Fibroblast of lung (primary cell): ENCODE results near the gene DAPK1. TPM values are rescaled to one million over a fixed set of nuclear protein-coding genes. Genes with fewer than 3 reads are reported as not detected.

Experiments
- DNase-seq, 2 donors: peaks; one replicate each; pipeline versions ENCODE4 v3.0.0 to v3.0.0-alpha.2; 2010; ENCODE audit warnings: low read depth in 2 of 2
- H2AFZ ChIP-seq: 2 replicates; pipeline ENCODE4 v1.5.1; 2012; ENCODE audit warnings: low read length, control low read depth, inconsistent platforms
- H3K27ac ChIP-seq: 2 replicates; pipeline ENCODE4 v1.5.1; 2011; ENCODE audit warnings: low read length, control low read depth; ENCODE audit not compliant: insufficient read depth
- H3K27me3 ChIP-seq: 2 replicates; pipeline ENCODE4 v1.5.1; 2011; ENCODE audit warnings: mild to moderate bottlenecking, low read length; ENCODE audit not compliant: control insufficient read depth, insufficient read depth
- H3K36me3 ChIP-seq: 2 replicates; pipeline ENCODE4 v1.5.1; 2011; ENCODE audit warnings: low read length; ENCODE audit not compliant: control insufficient read depth, insufficient read depth
- H3K4me1 ChIP-seq: 2 replicates; pipeline ENCODE4 v1.5.1; 2011; ENCODE audit warnings: low read length; ENCODE audit not compliant: control insufficient read depth, insufficient read depth; ENCODE audit errors: extremely low read depth
- H3K4me2 ChIP-seq: 2 replicates; pipeline ENCODE4 v1.5.1; 2011; ENCODE audit warnings: low read length, control low read depth; ENCODE audit not compliant: insufficient read depth; ENCODE audit errors: extremely low read depth
- H3K4me3 ChIP-seq, 4 experiments: fragments of 200-600 bp in 1 of 4; sonication (generic) in 1 of 4; replicated peaks in 1 of 4; 2 replicates each; pipeline ENCODE4 v1.5.1; 2011 to 2016; ENCODE audit warnings: low read length in 4 of 4, low read depth in 3 of 4, mild to moderate bottlenecking in 3 of 4, control low read depth in 2 of 4, inconsistent platforms in 1 of 4, mixed read lengths in 1 of 4; ENCODE audit not compliant: insufficient read depth in 1 of 4; ENCODE audit errors: control extremely low read depth in 1 of 4
- H3K79me2 ChIP-seq: 2 replicates; pipeline ENCODE4 v1.5.1; 2012; ENCODE audit warnings: mild to moderate bottlenecking, low read length, inconsistent platforms; ENCODE audit not compliant: control insufficient read depth, insufficient read depth
- H3K9ac ChIP-seq: 2 replicates; pipeline ENCODE4 v1.5.1; 2011; ENCODE audit warnings: mild to moderate bottlenecking, low read length, control low read depth; ENCODE audit not compliant: insufficient read depth
- H3K9me3 ChIP-seq: 2 replicates; pipeline ENCODE4 v1.5.1; 2012; ENCODE audit warnings: low read depth, low read length; ENCODE audit not compliant: control insufficient read depth, insufficient read depth
- H4K20me1 ChIP-seq: 2 replicates; pipeline ENCODE4 v1.5.1; 2011; ENCODE audit warnings: low read length; ENCODE audit not compliant: control insufficient read depth, insufficient read depth; ENCODE audit errors: extremely low read depth
- EZH2 ChIP-seq: IDR thresholded peaks from 2 replicates; pipeline ENCODE4 v1.5.1; 2012; ENCODE audit warnings: low read length, control low read depth, mild to moderate bottlenecking; ENCODE audit errors: missing control alignments
- polyA plus RNA-seq, 2 donors: library from polyadenylated mRNA; depleted of rRNA in 1 of 2; stranded (reverse) in 1 of 2; unstranded in 1 of 2; fragments of >200 nt; gene quantifications; 2 replicates each; pipeline ENCODE4 v1.2.1, GENCODE V29; 2011 to 2012; ENCODE audit warnings: missing spikeins in 1 of 2
- total RNA-seq: library from RNA; depleted of rRNA; stranded (reverse); fragments of >200 nt; gene quantifications from 2 replicates; pipeline ENCODE4 v1.2.1, GENCODE V29; 2014
- TF ChIP-seq, protein P1 (sequence below), 2 donors: IDR thresholded peaks in 1 of 2; conservative IDR thresholded peaks in 1 of 2; 1 replicate in 1 of 2; 2 replicates in 1 of 2; pipeline ENCODE4 v1.5.1; 2011 to 2012; ENCODE audit warnings: low read length in 2 of 2, control low read depth in 1 of 2, inconsistent platforms in 1 of 2, low read depth in 1 of 2, mild to moderate bottlenecking in 1 of 2

Gene DAPK1
- total and polyA plus RNA-seq, 2 donors (not counting 1 experiment from before 2014, with no cell fraction given) = 1.1 to 15.5 TPM

GRCh38 chr9:87490907-87491306, 6.8 kb upstream of the DAPK1 start:
- H3K9me3 ChIP-seq = no peaks in the 10 kb centered on the region
- no peak for DNase-seq
- no peaks in the 10 kb centered on the region for H3K79me2 ChIP-seq
- H3K4me2 ChIP-seq = no peak overlapping the region
- TF ChIP-seq, protein P1, sequence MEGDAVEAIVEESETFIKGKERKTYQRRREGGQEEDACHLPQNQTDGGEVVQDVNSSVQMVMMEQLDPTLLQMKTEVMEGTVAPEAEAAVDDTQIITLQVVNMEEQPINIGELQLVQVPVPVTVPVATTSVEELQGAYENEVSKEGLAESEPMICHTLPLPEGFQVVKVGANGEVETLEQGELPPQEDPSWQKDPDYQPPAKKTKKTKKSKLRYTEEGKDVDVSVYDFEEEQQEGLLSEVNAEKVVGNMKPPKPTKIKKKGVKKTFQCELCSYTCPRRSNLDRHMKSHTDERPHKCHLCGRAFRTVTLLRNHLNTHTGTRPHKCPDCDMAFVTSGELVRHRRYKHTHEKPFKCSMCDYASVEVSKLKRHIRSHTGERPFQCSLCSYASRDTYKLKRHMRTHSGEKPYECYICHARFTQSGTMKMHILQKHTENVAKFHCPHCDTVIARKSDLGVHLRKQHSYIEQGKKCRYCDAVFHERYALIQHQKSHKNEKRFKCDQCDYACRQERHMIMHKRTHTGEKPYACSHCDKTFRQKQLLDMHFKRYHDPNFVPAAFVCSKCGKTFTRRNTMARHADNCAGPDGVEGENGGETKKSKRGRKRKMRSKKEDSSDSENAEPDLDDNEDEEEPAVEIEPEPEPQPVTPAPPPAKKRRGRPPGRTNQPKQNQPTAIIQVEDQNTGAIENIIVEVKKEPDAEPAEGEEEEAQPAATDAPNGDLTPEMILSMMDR (conservative IDR thresholded peaks at IDR 0.05 in 1 of 2, IDR thresholded peaks at IDR 0.05 in 1 of 2; ENCODE audit: low read depth in 1 of 2, low read length in 2 of 2) = no peak
- no peak for TF ChIP-seq EZH2
- H3K4me1 ChIP-seq = no peaks in the 10 kb centered on the region
- no peak overlapping the region for H3K4me3 ChIP-seq
- H3K36me3 ChIP-seq = no peaks in the 10 kb centered on the region
- H3K9ac ChIP-seq = no peak overlapping the region
- no peaks in the 10 kb centered on the region for H3K27me3 ChIP-seq
- H3K27ac ChIP-seq = no peak overlapping the region
- H2AFZ ChIP-seq = no peak overlapping the region
- H4K20me1 ChIP-seq = no peaks in the 10 kb centered on the region

DNA sequence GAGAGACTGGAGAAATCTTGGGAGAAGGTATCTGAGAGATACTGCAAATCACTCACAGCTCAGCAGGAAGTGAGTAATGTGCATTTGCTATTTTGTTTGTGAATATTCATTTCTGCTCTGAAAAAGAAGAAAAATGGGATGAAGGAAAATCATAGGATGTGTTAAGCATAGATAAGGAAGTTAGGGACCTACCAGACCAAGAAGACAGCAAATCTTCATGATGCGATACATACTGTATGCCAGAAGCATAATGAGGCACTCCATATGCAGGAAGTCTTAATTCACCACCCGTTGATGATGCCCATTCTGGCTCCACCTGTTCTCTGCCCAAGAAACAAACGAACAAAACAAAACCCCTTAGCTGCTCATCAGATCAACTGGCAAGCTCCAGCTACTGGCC, 6.1 kb upstream of the DAPK1 start:
- H2AFZ ChIP-seq = no peak overlapping the region
- H3K79me2 ChIP-seq = no peaks in the 10 kb centered on the region
- H3K27ac ChIP-seq = no peak overlapping the region
- H3K27me3 ChIP-seq = no peaks in the 10 kb centered on the region
- H3K4me3 ChIP-seq = no peak overlapping the region
- no peaks in the 10 kb centered on the region for H3K36me3 ChIP-seq
- H3K9ac ChIP-seq = no peak overlapping the region
- H3K4me1 ChIP-seq = no peaks in the 10 kb centered on the region
- H4K20me1 ChIP-seq = no peaks in the 10 kb centered on the region
- H3K9me3 ChIP-seq = no peaks in the 10 kb centered on the region
- no peak overlapping the region for H3K4me2 ChIP-seq
- no peak for DNase-seq
- TF ChIP-seq EZH2 = no peak
- TF ChIP-seq, protein P1 (conservative IDR thresholded peaks at IDR 0.05 in 1 of 2, IDR thresholded peaks at IDR 0.05 in 1 of 2; ENCODE audit: low read depth in 1 of 2, low read length in 2 of 2) = no peak

DNA sequence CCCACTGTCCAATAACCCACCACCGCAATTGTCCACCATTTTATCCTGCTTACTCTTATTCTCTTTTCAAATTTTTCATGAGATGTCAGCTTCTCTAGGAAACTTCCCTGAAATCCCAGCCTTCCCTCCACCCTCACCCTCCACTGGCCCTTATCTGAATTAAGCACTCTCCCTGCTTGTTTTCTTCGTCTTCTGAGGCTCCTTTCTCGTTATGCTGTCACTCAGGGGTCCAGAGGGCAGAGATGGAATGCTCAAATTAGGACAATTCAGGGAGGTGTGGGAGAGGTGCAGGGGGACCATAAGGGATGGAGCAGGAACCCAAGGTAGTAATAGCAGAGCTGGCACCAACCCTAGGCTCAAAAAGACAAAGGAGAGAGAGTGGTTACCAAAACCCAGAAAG, 5.0 kb upstream of the DAPK1 start:
- DNase-seq = no peak
- H3K27me3 ChIP-seq = no peaks in the 10 kb centered on the region
- H3K79me2 ChIP-seq = no peaks in the 10 kb centered on the region
- H2AFZ ChIP-seq = no peak overlapping the region
- no peak overlapping the region for H3K9ac ChIP-seq
- no peak for TF ChIP-seq EZH2
- TF ChIP-seq, protein P1 (conservative IDR thresholded peaks at IDR 0.05 in 1 of 2, IDR thresholded peaks at IDR 0.05 in 1 of 2; ENCODE audit: low read depth in 1 of 2, low read length in 2 of 2) = no peak
- no peaks in the 10 kb centered on the region for H3K4me1 ChIP-seq
- H3K4me3 ChIP-seq = no peak overlapping the region
- no peaks in the 10 kb centered on the region for H3K9me3 ChIP-seq
- no peaks in the 10 kb centered on the region for H3K36me3 ChIP-seq
- H3K27ac ChIP-seq = no peak overlapping the region
- H3K4me2 ChIP-seq = no peak overlapping the region
- H4K20me1 ChIP-seq = no peaks in the 10 kb centered on the region
